ENCODE data around the gene MTX3. TPM values are rescaled to one million over a fixed set of nuclear protein-coding genes. Genes with fewer than 3 reads are reported as not detected.

MTX3 gene
- total RNA-seq, 1 donor from 2014 or later: 27.9 TPM

GRCh38 chr5:79983618-79984017 lies 7.4 kb downstream of the MTX3 start:
- H3K9me3 Mint-ChIP-seq: no peaks in the 10 kb centered on the region
- H3K27ac Mint-ChIP-seq (ENCODE audit: unreplicated experiment): no peak overlapping the region
- DNase-seq (ENCODE audit: low read depth, low spot score): no peak
- H3K27me3 Mint-ChIP-seq (ENCODE audit: low read depth): no peaks in the 10 kb centered on the region
- H3K36me3 Mint-ChIP-seq (ENCODE audit: low read depth): peaks cover 12% of the 10 kb centered on the region
- no peak for TF ChIP-seq CTCF (conservative IDR thresholded peaks at IDR 0.05)
- H3K4me3 Mint-ChIP-seq: no peak overlapping the region
- H3K4me1 Mint-ChIP-seq: no peaks in the 10 kb centered on the region

GRCh38 chr5:79982136-79982535 lies 8.9 kb downstream of the MTX3 start:
- TF ChIP-seq CTCF (conservative IDR thresholded peaks at IDR 0.05): no peak
- DNase-seq (ENCODE audit: low read depth, low spot score): no peak
- Mint-ChIP-seq H3K9me3 (no peaks in the 10 kb centered on the region), H3K27me3 (ENCODE audit: low read depth) (no peaks in the 10 kb centered on the region), H3K27ac (ENCODE audit: unreplicated experiment) (no peak overlapping the region), H3K36me3 (ENCODE audit: low read depth) (peaks cover 16% of the 10 kb centered on the region), H3K4me3 (no peak overlapping the region), H3K4me1 (no peaks in the 10 kb centered on the region)

GRCh38 chr5:79976759-79977515 lies 14.1 kb downstream of the MTX3 start:
- no peak overlapping the region for H3K27ac Mint-ChIP-seq (ENCODE audit: unreplicated experiment)
- no peaks in the 10 kb centered on the region for H3K27me3 Mint-ChIP-seq (ENCODE audit: low read depth)
- peaks cover 19% of the 10 kb centered on the region for H3K36me3 Mint-ChIP-seq (ENCODE audit: low read depth)
- TF ChIP-seq CTCF (conservative IDR thresholded peaks at IDR 0.05): no peak
- H3K4me1 Mint-ChIP-seq: peaks cover 14% of the 10 kb centered on the region
- no peak overlapping the region for H3K4me3 Mint-ChIP-seq
- H3K9me3 Mint-ChIP-seq: no peaks in the 10 kb centered on the region
- DNase-seq (ENCODE audit: low read depth, low spot score): no peak

- no peak for DNase-seq (ENCODE audit: low read depth, low spot score)
- no peak for TF ChIP-seq CTCF (conservative IDR thresholded peaks at IDR 0.05)
- Mint-ChIP-seq H3K36me3 (ENCODE audit: low read depth) (peaks cover 17% of the 10 kb centered on the region), H3K9me3 (no peaks in the 10 kb centered on the region), H3K27ac (ENCODE audit: unreplicated experiment) (no peak overlapping the region), H3K4me3 (no peak overlapping the region), H3K4me1 (peaks cover 14% of the 10 kb centered on the region), H3K27me3 (ENCODE audit: low read depth) (no peaks in the 10 kb centered on the region)
These were observed 15.6 kb downstream of the MTX3 start for GRCh38 chr5:79975422-79975821.

- Mint-ChIP-seq H3K27me3 (ENCODE audit: low read depth) (no peaks in the 10 kb centered on the region), H3K27ac (ENCODE audit: unreplicated experiment) (no peak overlapping the region), H3K9me3 (no peaks in the 10 kb centered on the region), H3K4me3 (no peak overlapping the region), H3K36me3 (ENCODE audit: low read depth) (peaks cover 17% of the 10 kb centered on the region), H3K4me1 (peaks cover 14% of the 10 kb centered on the region)
- no peak for TF ChIP-seq CTCF (conservative IDR thresholded peaks at IDR 0.05)
- no peak for DNase-seq (ENCODE audit: low read depth, low spot score)
These were observed 16.2 kb downstream of the MTX3 start for GRCh38 chr5:79974886-79975285.
